Kidney glomerular epithelial cell (primary cell): ENCODE measurements around the gene TCHP.
A peak's percentile ranks its signal among the peaks of the same experiment; 100 is the strongest.

Source experiments
- DNase-seq: peaks from one replicate; lab custom pipeline; 2025; lab: John Stamatoyannopoulos, UW

Gene TCHP

GRCh38 chr12:109932878-109933503 is 32.9 kb downstream of the TCHP start:
- DNase-seq = no peak

- no peak for DNase-seq
Measured at GRCh38 chr12:109934026-109934425, 34.0 kb downstream of the TCHP start.

GRCh38 chr12:109937371-109937770 is 37.3 kb downstream of the TCHP start:
- DNase-seq = peak; percentile 58

GRCh38 chr12:109938947-109939346 is 38.9 kb downstream of the TCHP start:
- DNase-seq = no peak

- DNase-seq = no peak
Measured at GRCh38 chr12:109939504-109939903, 39.4 kb downstream of the TCHP start.

- DNase-seq = no peak
Measured at GRCh38 chr12:109940339-109940923, 40.4 kb downstream of the TCHP start.

GRCh38 chr12:109943811-109944210 is 43.7 kb downstream of the TCHP start:
- no peak for DNase-seq

GRCh38 chr12:109944561-109945359 is 44.7 kb downstream of the TCHP start:
- no peak for DNase-seq

- peak; percentile 29 for DNase-seq
Measured at GRCh38 chr12:109946505-109946904, 46.4 kb downstream of the TCHP start.

GRCh38 chr12:109946913-109947312 is 46.8 kb downstream of the TCHP start:
- DNase-seq = no peak

- no peak for DNase-seq
Measured at GRCh38 chr12:109947521-109947920, 47.4 kb downstream of the TCHP start.

- no peak for DNase-seq
Measured at GRCh38 chr12:109948368-109948767, 48.3 kb downstream of the TCHP start.

GRCh38 chr12:109949089-109949488 is 49.0 kb downstream of the TCHP start:
- DNase-seq = peak; percentile 70

GRCh38 chr12:109950625-109951024 is 50.6 kb downstream of the TCHP start:
- peak; percentile 74 for DNase-seq

- peak; percentile 93 for DNase-seq
Measured at GRCh38 chr12:109951136-109951535, 51.1 kb downstream of the TCHP start.

- DNase-seq = peak; percentile 90
Measured at GRCh38 chr12:109951751-109952150, 51.7 kb downstream of the TCHP start.

- no peak for DNase-seq
Measured at GRCh38 chr12:109952160-109952858, 52.2 kb downstream of the TCHP start.

- no peak for DNase-seq
Measured at GRCh38 chr12:109952873-109953272, 52.8 kb downstream of the TCHP start.

GRCh38 chr12:109953656-109954055 is 53.6 kb downstream of the TCHP start:
- DNase-seq = no peak

- DNase-seq = no peak
Measured at GRCh38 chr12:109958374-109958773, 58.3 kb downstream of the TCHP start.

GRCh38 chr12:109959411-109960093 is 59.5 kb downstream of the TCHP start:
- DNase-seq = no peak

- no peak for DNase-seq
Measured at GRCh38 chr12:109961201-109961600, 61.1 kb downstream of the TCHP start.
